ENCODE measurements around the gene CAMK2D.

Gene CAMK2D

GRCh38 chr4:113639326-113639725 lies 122.2 kb downstream of the CAMK2D start:
- ChIA-PET CTCF (interaction anchor here (0.6 kb wide), 1 partner anchor 11 kb away, joined by 3 read pairs; no protein-coding TSS in a partner anchor), POLR2A (no interaction called here)
- TF ChIP-seq, protein P1, sequence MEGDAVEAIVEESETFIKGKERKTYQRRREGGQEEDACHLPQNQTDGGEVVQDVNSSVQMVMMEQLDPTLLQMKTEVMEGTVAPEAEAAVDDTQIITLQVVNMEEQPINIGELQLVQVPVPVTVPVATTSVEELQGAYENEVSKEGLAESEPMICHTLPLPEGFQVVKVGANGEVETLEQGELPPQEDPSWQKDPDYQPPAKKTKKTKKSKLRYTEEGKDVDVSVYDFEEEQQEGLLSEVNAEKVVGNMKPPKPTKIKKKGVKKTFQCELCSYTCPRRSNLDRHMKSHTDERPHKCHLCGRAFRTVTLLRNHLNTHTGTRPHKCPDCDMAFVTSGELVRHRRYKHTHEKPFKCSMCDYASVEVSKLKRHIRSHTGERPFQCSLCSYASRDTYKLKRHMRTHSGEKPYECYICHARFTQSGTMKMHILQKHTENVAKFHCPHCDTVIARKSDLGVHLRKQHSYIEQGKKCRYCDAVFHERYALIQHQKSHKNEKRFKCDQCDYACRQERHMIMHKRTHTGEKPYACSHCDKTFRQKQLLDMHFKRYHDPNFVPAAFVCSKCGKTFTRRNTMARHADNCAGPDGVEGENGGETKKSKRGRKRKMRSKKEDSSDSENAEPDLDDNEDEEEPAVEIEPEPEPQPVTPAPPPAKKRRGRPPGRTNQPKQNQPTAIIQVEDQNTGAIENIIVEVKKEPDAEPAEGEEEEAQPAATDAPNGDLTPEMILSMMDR (IDR thresholded peaks at IDR 0.05; ENCODE audit: insufficient read depth, low read length, missing control alignments) = no peak
- no peak for DNase-seq (ENCODE audit: low read depth, low spot score)
- no peak overlapping the region for H3K4me3 ChIP-seq (ENCODE audit: low read depth, low read length)

- ChIA-PET CTCF (interaction anchor here (0.6 kb wide), 1 partner anchor 10 kb away, joined by 3 read pairs; no protein-coding TSS in a partner anchor), POLR2A (no interaction called here)
Observed at GRCh38 chr4:113638562-113638832, 123.0 kb downstream of the CAMK2D start.

GRCh38 chr4:113637823-113638561 lies 123.5 kb downstream of the CAMK2D start:
- no peak overlapping the region for H3K4me3 ChIP-seq (ENCODE audit: low read depth, low read length)
- ChIA-PET POLR2A (no interaction called here), CTCF (no interaction called here)
- TF ChIP-seq, protein P1 (IDR thresholded peaks at IDR 0.05; ENCODE audit: insufficient read depth, low read length, missing control alignments) = no peak
- DNase-seq (ENCODE audit: low read depth, low spot score) = no peak

More at GRCh38 chr4:113638562-113638832, 123.0 kb downstream of the CAMK2D start:
- no peak for DNase-seq (ENCODE audit: low read depth, low spot score)
- H3K4me3 ChIP-seq (ENCODE audit: low read depth, low read length) = no peak overlapping the region
- TF ChIP-seq, protein P1 (IDR thresholded peaks at IDR 0.05; ENCODE audit: insufficient read depth, low read length, missing control alignments) = no peak

- TF ChIP-seq, protein P1 (IDR thresholded peaks at IDR 0.05; ENCODE audit: insufficient read depth, low read length, missing control alignments) = no peak
- ChIA-PET POLR2A (no interaction called here), CTCF (no interaction called here)
- no peak overlapping the region for H3K4me3 ChIP-seq (ENCODE audit: low read depth, low read length)
- no peak for DNase-seq (ENCODE audit: low read depth, low spot score)
Observed at GRCh38 chr4:113637363-113637762, 124.2 kb downstream of the CAMK2D start.

GRCh38 chr4:113636877-113637276 lies 124.7 kb downstream of the CAMK2D start:
- TF ChIP-seq, protein P1 (IDR thresholded peaks at IDR 0.05; ENCODE audit: insufficient read depth, low read length, missing control alignments) = no peak
- CTCF ChIA-PET = interaction anchor here (1.3 kb wide), 1 partner anchor 52 kb away, joined by 3 read pairs; no protein-coding TSS in a partner anchor
- DNase-seq (ENCODE audit: low read depth, low spot score) = no peak
- H3K4me3 ChIP-seq (ENCODE audit: low read depth, low read length) = no peak overlapping the region
- POLR2A ChIA-PET = no interaction called here

GRCh38 chr4:113636438-113636818 lies 125.1 kb downstream of the CAMK2D start:
- no peak for DNase-seq (ENCODE audit: low read depth, low spot score)
- CTCF ChIA-PET = interaction anchor here (1.3 to 1.7 kb wide), 2 partner anchors 52 to 241 kb away, joined by 3 to 5 read pairs; no protein-coding TSS in a partner anchor
- POLR2A ChIA-PET = interaction anchor here (0.7 kb wide), 1 partner anchor 49 kb away, joined by 3 read pairs; no protein-coding TSS in a partner anchor
- TF ChIP-seq, protein P1 (IDR thresholded peaks at IDR 0.05; ENCODE audit: insufficient read depth, low read length, missing control alignments) = no peak
- H3K4me3 ChIP-seq (ENCODE audit: low read depth, low read length) = no peak overlapping the region
